ENCODE results near the gene SH3RF3.
"Not testable (repeated sequence)": the region's sequence is repeated elsewhere in the genome, so short reads cannot be mapped to it uniquely, and the experiment has no call there.

Gene SH3RF3

DNA sequence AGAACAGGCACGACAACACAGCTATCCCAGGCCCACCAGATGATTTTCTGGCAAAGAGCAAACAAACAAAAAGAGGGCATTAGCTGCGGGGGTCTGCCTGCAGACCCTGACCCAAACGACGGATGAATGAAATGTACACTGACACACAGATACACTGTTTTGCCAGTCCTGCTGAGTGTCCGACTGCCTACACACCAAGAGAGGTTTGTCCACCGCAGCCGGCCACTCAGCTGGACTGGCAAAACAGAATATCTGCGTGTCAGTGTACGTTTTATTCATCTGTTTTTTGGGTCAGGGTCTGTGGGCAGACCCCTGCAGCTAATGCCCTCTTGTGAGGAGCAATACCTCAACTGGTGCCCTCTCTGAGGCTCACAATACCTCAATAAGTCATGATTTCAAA, 10.7 kb upstream of the SH3RF3 start:
- no peak for DNase-seq (ENCODE audit: low read depth, low spot score)

DNA sequence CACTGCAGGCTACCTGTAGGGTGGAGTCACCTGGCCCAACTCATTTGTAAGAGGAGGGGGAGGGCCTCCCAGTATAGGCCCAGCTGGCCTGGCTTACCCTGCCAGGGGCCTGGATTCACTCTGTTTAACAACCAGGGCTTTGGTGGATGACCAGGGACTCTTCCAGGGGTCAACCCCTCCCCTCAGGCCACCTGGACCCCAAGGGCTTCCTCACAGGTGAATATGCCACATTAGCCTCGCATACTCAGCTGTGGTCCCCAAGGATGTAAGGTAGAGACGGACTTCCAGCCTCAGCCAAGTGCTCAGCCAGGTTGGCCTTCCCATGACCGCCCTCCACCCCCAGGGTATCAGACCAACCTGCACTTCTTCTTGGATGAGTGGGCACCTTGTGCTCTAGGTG, 8.8 kb upstream of the SH3RF3 start:
- DNase-seq (ENCODE audit: low read depth, low spot score), result no peak

DNA sequence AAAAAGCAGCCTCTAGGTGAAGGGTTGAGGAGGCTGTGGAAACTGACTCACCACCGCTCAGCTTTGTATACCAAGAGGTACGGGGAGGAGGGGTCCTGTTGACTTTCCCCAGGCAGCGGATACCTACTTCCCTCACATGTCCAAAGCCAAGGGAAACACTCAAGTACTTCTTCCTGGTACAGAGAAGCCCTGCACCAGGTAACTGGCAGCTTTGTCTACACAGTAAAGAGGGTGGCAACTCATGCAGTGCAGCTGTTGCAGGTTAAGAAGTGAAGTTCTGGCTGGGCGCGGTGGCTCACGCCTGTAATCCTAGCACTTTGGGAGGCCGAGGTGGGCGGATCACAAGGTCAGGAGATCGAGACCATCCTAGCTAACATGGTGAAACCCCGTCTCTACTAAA, 8.3 kb upstream of the SH3RF3 start:
- DNase-seq (ENCODE audit: low read depth, low spot score), result not testable (repeated sequence)

DNA sequence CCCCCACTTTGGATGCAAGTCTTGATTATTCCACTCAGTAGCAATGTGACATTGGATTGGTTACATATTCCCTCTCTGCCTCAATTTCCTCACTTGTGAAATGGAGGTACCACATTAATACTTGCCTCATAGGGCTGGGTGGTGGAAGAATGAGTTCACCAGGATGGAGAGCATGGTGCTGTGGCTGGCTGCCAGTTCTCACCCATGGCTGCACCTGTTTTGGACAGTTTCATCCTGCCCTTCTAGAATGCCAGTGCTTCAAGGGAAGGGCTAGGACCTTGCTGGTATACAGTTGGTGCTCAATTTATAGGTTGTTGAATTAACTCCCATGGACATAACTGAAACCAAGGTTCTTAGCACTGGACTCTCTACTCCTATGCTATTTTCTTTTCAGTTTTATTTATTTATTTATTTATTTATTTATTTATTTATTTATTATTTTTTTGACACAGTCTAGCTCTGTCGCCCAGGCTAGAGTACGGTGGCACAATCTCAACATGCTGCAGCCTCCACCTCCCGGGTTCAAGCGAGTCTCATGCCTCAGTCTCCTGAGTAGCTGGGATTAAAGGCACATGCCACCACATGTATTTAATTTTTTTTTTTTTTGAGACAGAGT, 5.3 kb upstream of the SH3RF3 start:
- DNase-seq (ENCODE audit: low read depth, low spot score), result no peak

DNA sequence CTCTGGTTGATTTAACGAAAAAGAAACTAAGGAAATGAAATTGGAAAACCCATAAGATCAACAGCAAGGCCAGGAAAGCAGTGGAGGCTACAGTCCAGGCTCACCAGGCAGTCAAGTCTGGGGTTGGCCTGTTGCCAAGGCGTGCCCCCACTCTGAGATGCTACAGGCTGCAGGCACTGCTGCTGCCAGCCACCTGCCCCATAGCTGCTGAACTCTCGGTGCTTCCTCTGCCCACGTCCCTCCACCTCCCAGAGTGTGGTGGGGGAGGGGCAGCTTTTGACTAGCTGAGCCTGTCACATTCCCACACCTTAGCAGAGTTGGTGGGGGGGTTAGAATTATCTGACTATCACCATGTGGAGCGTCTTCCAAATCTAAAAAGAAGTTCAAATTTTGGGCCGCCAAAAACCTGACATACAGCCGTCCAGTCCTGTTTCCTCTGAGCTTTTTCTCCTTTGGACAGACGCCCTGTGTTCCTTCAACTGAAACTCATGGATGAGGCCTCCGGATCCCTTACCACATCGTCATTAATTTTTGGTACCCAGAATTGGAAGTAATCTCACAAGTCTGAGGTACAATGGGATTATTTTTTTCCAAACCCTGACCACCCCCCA, 3.9 kb upstream of the SH3RF3 start:
- DNase-seq (ENCODE audit: low read depth, low spot score), result no peak

DNA sequence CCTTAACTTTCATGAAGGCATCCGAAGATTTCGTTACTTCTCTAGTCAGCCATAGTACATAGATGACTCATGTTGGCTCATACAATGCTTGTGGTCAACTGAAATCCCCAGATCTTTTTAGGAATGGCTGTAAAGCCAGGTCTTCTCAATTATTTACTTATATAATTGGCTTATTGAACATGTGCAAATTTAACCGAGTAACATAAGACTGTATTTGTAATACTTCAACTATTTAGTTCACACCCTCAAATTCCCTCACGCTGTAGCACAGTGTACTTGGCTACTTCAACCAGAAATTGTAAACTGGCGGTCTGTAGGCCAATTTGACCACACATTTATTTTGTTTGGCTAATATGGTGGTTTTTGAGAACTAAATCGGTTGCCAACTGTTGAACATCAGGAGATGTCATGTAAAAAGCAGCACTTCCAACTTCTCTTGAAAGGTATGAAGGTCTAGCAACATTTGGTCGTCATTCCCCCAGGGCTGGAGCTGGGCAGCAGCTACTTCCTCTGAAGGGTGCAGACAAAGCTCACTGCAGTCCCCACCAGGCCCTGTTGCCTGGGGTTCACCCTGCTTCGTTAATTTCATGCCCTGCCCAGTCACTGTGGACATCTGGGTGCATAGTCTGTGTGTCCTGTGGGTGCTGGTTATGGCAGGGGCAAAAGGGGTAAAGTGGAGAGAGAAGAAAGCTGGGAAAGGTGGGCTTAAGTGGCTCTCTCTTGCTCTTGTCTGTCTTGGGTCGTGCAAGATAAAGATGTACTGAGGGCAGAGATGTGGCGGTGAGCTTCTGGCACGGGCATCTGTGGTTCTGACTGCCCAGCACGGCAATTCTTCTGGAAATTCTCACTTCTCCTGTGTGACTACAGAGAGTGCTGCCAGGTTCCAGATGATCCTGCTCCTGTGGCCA, 3.2 kb upstream of the SH3RF3 start:
- DNase-seq (ENCODE audit: low read depth, low spot score), result no peak

DNA sequence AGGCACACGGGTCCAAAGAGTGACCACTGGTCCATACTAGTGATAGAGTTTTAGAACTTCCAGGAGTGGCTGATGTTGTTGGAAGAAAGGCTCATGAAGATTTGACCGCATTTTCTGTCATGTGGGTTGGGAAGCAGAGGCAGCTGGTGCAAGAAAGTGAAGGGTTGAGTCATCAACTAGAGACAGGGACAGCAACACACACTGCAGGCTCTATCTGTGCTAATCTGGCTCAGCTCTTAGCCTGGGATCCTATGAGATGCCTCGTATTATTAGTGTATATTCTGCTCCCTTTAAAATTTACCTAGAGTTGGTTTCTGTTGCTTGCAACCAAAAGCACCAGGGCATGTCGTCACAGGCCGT, 2.5 kb upstream of the SH3RF3 start:
- no peak for DNase-seq (ENCODE audit: low read depth, low spot score)

DNA sequence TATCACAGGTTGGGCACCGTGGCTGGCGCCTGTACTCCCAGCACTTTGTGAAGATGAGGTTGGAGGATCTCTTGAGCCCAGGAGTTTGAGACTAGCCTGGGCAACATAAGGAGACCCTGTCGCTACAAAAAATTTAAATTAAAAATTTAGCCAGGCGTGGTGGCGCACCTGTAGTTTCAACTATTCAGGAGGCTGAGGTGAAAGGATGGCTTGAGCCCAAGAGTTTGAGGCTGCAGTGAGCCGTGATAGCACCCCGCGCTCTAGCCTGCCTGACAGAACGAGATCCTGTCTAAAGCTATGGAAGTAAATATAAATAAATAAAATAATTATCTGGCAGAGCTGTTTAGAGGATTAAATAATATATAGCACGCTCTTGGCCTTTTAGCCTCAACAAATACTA, 1.4 kb upstream of the SH3RF3 start:
- no peak for DNase-seq (ENCODE audit: low read depth, low spot score)

DNA sequence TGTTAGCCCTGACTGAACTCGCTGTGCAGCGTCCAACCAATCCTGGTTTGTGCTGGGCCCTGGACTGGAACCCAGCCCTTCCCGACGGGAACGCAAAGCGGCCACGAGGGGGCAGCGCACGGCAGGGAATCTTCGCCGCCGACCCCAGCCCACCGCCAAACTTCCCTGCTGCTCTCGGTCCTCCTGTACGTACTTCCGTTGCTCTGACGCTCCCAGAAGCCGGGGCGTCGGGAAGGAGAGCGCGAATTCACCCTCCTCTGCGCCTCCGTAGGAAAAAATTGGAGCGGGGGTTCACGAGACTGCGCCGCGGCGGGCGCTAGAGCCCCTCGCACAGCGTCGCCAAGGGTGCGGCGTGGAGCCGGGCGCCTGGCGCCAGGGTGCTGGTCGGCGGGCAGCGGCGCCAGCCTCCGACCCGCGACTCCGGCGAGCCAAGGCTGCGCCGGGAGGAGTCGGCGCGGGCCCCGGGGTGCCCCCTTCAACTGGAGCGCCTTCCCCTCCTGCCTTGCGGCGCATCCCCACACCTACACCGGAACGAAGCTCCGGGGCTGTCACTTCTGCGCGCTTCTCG, 873 bp upstream of the SH3RF3 start:
- no peak for DNase-seq (ENCODE audit: low read depth, low spot score)

DNA sequence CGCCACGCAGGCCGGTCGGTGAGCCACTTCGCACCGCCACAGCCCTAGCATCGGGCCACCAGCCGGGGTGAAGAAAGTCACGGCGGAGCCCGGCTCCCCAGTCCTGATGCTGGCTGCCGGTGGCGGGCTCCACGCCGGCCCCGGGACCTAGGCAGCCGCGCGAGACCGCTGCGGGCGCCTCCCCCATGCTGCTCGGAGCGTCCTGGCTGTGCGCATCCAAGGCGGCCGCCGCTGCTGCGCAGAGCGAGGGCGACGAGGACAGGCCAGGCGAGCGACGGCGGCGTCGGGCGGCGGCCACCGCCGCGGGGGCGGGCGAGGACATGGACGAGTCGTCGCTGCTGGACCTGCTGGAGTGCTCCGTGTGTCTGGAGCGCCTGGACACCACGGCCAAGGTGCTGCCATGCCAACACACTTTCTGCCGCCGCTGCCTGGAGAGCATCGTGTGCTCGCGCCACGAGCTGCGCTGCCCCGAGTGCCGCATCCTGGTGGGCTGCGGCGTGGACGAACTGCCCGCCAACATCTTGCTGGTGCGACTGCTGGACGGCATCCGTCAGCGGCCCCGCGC, 433 bp downstream of the SH3RF3 start:
- no peak for DNase-seq (ENCODE audit: low read depth, low spot score)

DNA sequence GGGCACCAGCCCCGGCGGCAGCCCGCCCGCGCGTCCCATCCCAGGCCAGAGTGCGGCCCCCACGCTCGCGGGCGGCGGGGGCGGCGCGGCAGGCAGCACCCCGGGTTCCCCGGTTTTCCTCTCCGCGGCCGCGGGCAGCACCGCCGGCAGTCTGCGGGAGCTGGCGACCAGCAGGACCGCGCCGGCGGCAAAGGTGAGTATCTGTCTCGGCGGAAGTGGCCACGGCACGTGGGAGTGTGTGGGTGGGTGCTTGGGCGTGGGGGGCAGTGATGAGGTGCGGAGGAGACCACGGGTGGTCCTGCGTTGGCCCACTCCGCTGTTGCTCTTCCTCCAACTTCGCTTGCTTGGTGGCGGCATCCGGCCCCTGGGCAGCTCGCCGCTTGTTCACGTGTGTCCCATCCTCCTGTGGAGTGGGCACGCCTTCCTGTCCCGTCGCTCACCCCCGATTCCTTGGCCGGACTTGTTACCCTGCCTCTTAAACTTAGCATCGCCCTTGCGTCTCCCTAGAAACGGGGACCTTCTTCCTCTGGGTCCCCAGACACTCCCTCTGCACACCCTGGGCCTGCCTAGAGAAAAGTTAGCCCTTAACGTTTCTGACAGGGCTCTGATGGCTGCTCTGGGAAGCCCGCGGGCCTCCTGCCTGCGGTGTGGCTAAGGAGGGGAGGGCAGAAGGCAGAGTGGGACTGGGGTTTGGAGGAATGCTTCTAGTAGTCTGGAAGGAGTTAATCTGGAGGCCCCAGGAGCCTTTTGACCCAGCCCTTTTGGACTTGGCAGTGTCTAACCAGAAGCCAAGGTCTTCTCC, 1.1 kb downstream of the SH3RF3 start:
- DNase-seq (ENCODE audit: low read depth, low spot score), result no peak

DNA sequence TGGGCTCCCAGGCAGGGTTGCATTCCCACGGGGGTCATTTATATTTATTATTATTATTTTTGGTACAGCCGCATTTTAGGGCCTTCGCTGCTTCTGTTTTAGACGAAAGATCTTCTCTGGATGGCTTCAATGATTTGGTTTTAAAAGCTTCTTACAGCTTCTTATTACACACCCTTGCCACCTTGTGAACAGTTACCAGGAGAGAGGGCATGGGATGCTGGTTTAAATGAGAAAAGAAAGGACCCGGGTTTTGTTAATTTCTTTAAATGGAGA, 1.7 kb downstream of the SH3RF3 start:
- DNase-seq (ENCODE audit: low read depth, low spot score), result no peak

DNA sequence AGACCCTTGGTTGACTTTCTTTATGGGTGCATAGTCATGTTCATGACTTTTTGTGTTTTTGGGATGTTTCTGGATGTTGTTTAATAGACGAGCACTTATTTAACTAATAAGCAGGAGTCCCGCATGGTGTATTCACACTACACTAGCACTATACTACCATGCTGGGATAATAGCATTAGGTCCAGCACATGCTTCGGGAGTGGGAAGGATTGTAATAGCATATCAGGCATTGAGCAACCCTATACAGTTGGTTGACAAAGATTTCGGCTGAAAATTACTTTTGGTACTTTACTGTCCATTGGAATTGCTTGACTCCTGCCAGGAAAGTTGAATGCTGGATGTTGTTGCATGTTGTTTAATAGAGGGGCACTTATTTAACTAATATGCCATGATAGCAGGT, 2.8 kb downstream of the SH3RF3 start:
- DNase-seq (ENCODE audit: low read depth, low spot score), result no peak

DNA sequence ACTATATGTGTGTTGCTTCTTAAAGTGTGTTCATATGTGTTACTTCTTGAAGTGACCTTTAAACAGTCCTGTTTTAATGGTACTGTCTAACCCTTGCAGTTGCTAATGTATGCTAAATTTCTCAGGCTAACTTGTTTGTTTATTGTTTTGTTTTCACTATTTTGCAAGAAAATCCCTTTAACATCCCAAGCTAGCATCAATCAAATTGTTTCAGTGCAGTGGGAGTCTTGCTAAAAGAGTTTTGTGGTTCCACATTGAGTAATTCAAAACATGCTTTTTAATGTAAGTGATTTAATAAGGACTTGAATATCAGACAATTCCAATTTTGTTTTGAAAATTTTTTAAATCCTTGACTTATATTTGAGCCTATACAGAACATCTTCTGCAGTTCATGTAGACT, 3.6 kb downstream of the SH3RF3 start:
- DNase-seq (ENCODE audit: low read depth, low spot score), result no peak

DNA sequence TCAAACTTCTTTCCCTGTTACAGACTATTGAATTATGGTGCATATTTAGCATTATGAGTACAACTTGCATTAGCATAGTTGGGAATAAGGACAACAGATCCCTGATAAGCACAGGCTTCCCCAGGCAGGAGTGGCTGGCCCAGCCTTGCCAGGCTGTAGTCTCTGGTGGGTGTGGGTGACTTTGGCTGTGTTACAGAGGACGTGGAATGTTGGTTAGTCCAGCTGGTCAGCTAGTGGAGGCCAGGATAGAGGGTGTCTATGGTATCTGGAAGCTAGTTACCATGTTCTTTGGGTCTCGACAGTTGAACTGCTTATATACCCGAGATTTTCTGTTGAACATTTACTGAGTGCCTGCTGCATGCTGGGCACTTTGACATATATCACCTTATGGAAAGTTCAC, 4.7 kb downstream of the SH3RF3 start:
- DNase-seq (ENCODE audit: low read depth, low spot score), result no peak

DNA sequence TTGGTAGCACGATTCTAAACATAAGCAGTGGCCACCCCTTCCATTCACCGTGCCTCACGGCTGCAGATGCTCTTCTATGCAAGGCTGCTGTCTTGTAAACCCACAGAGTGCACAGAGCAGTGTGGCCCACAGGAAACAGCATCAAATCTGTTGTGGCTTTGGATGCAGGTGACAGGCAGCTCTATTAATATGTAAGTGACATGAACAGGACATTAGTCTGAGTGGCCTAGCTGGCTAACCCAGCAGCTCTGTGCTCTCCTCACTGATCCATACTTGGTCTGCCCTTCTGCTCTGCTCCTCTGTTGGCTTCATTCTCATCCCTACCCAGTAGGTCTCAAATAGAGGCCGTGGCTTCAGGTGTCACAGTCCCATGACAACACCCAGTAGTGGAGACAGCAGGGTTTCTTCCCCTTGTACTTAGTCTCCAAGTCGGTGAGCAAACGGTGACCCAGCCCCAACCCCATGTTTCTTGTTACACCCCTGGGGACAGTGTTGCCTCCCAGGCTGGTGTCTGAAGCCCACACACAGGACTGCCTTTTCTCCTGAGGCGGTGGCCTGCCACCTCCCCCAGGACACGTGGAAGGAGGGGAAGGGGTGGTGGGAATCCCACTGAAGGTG, 5.8 kb downstream of the SH3RF3 start:
- DNase-seq (ENCODE audit: low read depth, low spot score), result no peak

DNA sequence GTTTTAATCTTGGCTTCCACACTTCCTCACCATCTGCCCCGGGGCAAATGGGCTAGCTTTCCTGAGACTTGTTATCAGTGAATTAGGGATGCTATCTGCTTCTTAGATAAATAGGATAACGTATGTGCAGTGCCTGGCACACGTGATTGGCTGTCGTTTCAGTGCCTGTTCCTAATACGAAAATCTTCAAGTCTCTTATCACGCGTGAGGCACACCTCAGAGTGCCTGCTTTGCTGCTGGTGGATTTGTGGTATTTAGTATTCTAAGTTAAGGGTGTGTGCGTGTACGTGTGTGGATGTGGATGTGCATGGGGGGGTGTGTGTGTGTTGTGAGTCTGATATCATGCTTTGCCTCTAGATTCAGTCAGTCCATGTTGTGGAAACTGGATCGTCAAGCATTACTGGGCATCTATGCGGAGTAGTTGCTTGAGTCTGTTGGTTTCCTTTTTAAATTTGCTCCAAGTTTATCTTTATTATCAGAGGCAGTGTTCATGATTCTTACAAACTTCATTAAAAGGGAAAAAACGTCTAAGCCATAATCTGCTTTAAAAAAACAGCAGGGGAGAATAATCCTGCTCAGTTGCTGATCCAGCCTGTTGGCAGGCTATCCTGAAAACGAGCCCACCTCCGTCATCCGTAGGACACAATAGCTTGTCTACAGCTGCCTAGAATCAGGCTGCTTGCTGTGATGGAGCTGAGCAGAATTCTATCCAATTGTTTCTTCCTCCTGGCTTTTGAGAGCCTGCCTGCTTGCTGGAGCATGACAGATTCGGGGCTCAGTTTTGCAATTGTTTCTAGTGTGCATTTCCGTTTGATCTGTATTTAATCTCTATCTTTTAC, 6.6 kb downstream of the SH3RF3 start:
- DNase-seq (ENCODE audit: low read depth, low spot score), result no peak

DNA sequence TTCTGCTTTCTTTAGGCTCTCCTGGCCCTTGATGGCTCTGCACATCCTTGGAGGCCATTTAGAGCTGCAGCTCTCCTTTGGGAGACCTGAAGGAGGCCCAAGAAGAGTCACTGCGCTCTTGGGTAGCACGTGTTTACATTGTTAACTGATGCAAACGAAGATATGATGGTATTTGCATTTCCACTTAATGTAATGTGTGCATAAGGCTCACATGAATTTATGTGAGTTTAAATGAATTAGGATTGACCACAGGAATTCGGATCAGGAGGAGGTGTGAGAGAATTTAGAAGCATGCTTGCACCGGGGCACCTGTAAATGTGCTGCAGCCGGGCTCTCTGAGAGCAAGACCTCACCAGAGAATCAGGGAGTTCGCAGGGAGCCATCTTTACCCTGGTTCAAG, 7.5 kb downstream of the SH3RF3 start:
- no peak for DNase-seq (ENCODE audit: low read depth, low spot score)

DNA sequence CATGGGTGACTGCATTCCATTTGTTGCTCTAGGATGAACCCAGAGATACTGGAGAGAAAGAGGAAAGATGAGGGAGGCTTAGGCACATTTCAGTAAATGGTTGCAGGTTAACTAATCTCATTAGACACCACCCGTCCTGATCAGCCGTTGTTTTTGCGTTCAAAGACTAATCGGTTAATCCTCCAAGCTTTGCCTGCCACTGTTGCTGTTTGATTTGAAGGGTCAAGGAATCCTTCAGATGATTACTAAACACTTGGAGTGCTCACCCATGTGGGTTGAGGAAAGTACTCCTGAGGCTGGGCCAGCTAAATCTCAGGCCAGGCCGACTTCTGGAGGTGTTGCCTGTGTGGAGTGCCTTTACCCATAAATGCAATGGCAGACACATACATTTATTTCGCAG, 8.6 kb downstream of the SH3RF3 start:
- no peak for DNase-seq (ENCODE audit: low read depth, low spot score)

DNA sequence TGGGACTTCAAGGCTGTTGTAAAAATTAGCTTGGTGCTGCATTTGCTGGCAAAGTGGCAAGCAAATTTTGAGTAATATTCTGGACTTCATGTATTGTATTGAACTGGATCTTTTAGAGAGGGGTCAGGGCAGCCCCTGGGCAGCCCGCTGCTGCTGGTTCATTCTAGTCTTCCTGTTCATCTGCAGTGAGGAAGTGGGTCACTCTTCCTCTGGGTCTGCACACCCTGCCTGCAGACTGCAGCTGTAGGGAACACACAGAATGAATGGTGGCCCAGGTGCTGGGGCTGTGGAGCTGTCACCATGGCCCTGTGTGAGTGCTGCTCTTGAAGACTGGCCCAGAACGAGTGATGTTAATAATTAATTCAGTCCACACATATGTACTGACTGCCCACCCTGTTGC, 9.4 kb downstream of the SH3RF3 start:
- no peak for DNase-seq (ENCODE audit: low read depth, low spot score)

Data from activated naive CD8-positive, alpha-beta T cell treated with anti-CD3 and anti-CD28 coated beads, Interleukin-2, amount 50 U/mL, for 16 hours (primary cell).